GM23338 (cell line): Measurements from ENCODE around the gene SENP5. TPM values are rescaled to one million over a fixed set of nuclear protein-coding genes. Genes with fewer than 3 reads are reported as not detected.

Experiments used
- ATAC-seq: fragments of 200-7000 bp; cut with Tn5 transposase; 3 replicates; pipeline ENCODE4 v1.9.1; 2020
- DNase-seq: peaks from one replicate; pipeline ENCODE4 v3.0.0-alpha.2; 2015; ENCODE audit warnings: low spot score
- H2AFZ ChIP-seq: fragments of 200-600 bp; sonication (generic); 2 replicates; pipeline ENCODE4 v1.8.0; 2016; ENCODE audit warnings: antibody characterized with exemption, mild to moderate bottlenecking, moderate library complexity
- H3F3A ChIP-seq: fragments of 200-600 bp; sonication (generic); replicated peaks from 2 replicates; pipeline ENCODE4 v1.8.0; 2017; ENCODE audit warnings: antibody characterized with exemption, mixed run types, low read depth
- H3K27ac ChIP-seq: fragments of 200-600 bp; sonication (generic); 2 replicates; pipeline ENCODE4 v1.6.1; 2016; ENCODE audit warnings: low read depth
- H3K27me3 ChIP-seq: fragments of 200-600 bp; sonication (generic); 2 replicates; pipeline ENCODE4 v1.8.0; 2016; ENCODE audit warnings: mild to moderate bottlenecking, mixed run types, moderate library complexity; ENCODE audit not compliant: insufficient read depth
- H3K36me3 ChIP-seq: fragments of 200-600 bp; sonication (generic); 2 replicates; pipeline ENCODE4 v1.8.0; 2016; ENCODE audit warnings: mild to moderate bottlenecking; ENCODE audit not compliant: insufficient read depth
- H3K4me1 ChIP-seq: fragments of 200-600 bp; sonication (generic); 2 replicates; pipeline ENCODE4 v1.8.0; 2016; ENCODE audit warnings: mild to moderate bottlenecking, moderate library complexity; ENCODE audit not compliant: insufficient read depth
- H3K4me2 ChIP-seq: fragments of 200-600 bp; sonication (generic); 2 replicates; pipeline ENCODE4 v1.7.1; 2017; ENCODE audit warnings: mixed run types
- H3K4me3 ChIP-seq: fragments of 200-600 bp; sonication (generic); 2 replicates; pipeline ENCODE4 v1.6.1; 2016; ENCODE audit warnings: mixed run types
- H3K79me2 ChIP-seq: fragments of 200-600 bp; sonication (generic); replicated peaks from 2 replicates; pipeline ENCODE4 v1.8.0; 2017; ENCODE audit warnings: mild to moderate bottlenecking; ENCODE audit not compliant: insufficient read depth
- H3K9me2 ChIP-seq: fragments of 200-600 bp; sonication (generic); 2 replicates; pipeline ENCODE4 v1.8.0; 2017; ENCODE audit not compliant: insufficient read depth
- H4K20me1 ChIP-seq: fragments of 200-600 bp; sonication (generic); replicated peaks from 2 replicates; pipeline ENCODE4 v1.8.0; 2017; ENCODE audit warnings: mild to moderate bottlenecking; ENCODE audit not compliant: insufficient read depth
- H3K27ac Mint-ChIP-seq: 2 replicates; pipeline ENCODE4 v1.8.0; 2020; ENCODE audit warnings: inconsistent platforms, mild to moderate bottlenecking, moderate library complexity, mixed read lengths
- H3K27me3 Mint-ChIP-seq: 3 replicates; pipeline ENCODE4 v1.8.0; 2022; ENCODE audit warnings: low read depth, mild to moderate bottlenecking, moderate library complexity, mixed read lengths, inconsistent platforms; ENCODE audit not compliant: insufficient read depth, poor library complexity
- H3K36me3 Mint-ChIP-seq: 3 replicates; pipeline ENCODE4 v1.8.0; 2021; ENCODE audit warnings: low read depth, mild to moderate bottlenecking, inconsistent platforms, moderate library complexity, mixed read lengths
- H3K4me1 Mint-ChIP-seq: 3 replicates; pipeline ENCODE4 v1.8.0; 2020; ENCODE audit warnings: mild to moderate bottlenecking, inconsistent platforms, mixed read lengths
- H3K4me3 Mint-ChIP-seq: 3 replicates; pipeline ENCODE4 v1.8.0; 2021; ENCODE audit warnings: moderate library complexity, mild to moderate bottlenecking, inconsistent platforms, mixed read lengths
- H3K9me3 Mint-ChIP-seq: 3 replicates; pipeline ENCODE4 v1.8.0; 2020; ENCODE audit warnings: moderate library complexity, mild to moderate bottlenecking, inconsistent platforms, mixed read lengths
- CTCF ChIP-seq, 2 experiments: fragments of 200-600 bp in 1 of 2; sonication (generic) in 1 of 2; conservative IDR thresholded peaks; 2 replicates each; pipeline versions ENCODE4 v1.5.1 to v1.6.1; 2016 to 2017; ENCODE audit warnings: antibody characterized with exemption in 2 of 2, low read depth in 2 of 2, mild to moderate bottlenecking in 2 of 2, moderate library complexity in 1 of 2
- ETS1 ChIP-seq: IDR thresholded peaks from 2 replicates; pipeline ENCODE4 v1.6.1; 2016; ENCODE audit warnings: antibody characterized with exemption
- EZH2phosphoT487 ChIP-seq: fragments of 200-600 bp; sonication (generic); IDR thresholded peaks from one replicate; pipeline ENCODE4 v1.8.1; 2018; ENCODE audit warnings: antibody characterized with exemption; ENCODE audit not compliant: unreplicated experiment
- JUNB ChIP-seq: IDR thresholded peaks from one replicate; pipeline ENCODE4 v1.6.1; 2016; ENCODE audit warnings: antibody characterized with exemption; ENCODE audit not compliant: unreplicated experiment
- NANOG ChIP-seq: IDR thresholded peaks from 2 replicates; pipeline ENCODE4 v1.6.1; 2016; ENCODE audit warnings: antibody characterized with exemption, borderline replicate concordance
- POLR2AphosphoS5 ChIP-seq: IDR thresholded peaks from 2 replicates; pipeline ENCODE4 v1.6.1; 2016; ENCODE audit warnings: antibody characterized with exemption, low read depth
- ZNF331 ChIP-seq: fragments of 250-450 bp; sonication (Bioruptor Pico); IDR thresholded peaks from 2 replicates; pipeline ENCODE4 v1.5.0; 2020; ENCODE audit warnings: low read depth, mild to moderate bottlenecking, moderate library complexity
- ZNF462 ChIP-seq: fragments of 250-450 bp; sonication (Bioruptor Pico); IDR thresholded peaks from 2 replicates; pipeline ENCODE4 v1.5.0; 2020; ENCODE audit warnings: mild to moderate bottlenecking, moderate library complexity
- polyA plus RNA-seq: library from polyadenylated mRNA; unstranded; fragments of >200 nt; fragmentation: Nextera tagmentation; extraction: Ambion mirVana; gene quantifications from 2 replicates; pipeline ENCODE4 v1.2.1, GENCODE V29; 2016
- total RNA-seq: library from RNA; depleted of rRNA; stranded (reverse); fragments of >200 nt; shearing (Covaris generic); gene quantifications from 2 replicates; pipeline ENCODE4 v1.2.3, GENCODE V29; 2014

The SENP5 gene
- total and polyA plus RNA-seq, 2 experiments from 2014 or later, result 12.2 to 34.3 TPM

DNA sequence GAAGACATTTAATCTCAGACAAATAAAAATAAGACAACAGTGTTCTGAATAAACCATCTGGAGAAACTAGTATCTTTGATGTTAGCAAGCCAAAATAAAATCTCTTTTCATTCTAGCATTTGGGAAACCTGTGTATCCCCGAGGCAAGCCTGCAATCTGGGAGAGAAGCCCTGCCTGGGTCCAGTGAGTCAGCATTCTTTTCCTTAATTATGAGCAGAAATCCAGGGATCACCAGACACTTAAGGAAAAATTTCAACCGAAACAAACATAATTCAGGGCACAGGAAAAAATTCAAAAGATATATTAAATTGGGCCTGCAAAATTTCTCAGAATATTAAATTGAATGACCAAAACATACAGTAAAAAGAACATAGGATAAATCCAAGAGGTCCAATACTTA lies 70.4 kb downstream of the SENP5 start:
- no peaks in the 10 kb centered on the region for H3K27me3 ChIP-seq
- Mint-ChIP-seq H3K9me3 (no peaks in the 10 kb centered on the region; the same call in 2 of the 3 replicates), H3K4me3 (no peak overlapping the region), H3K4me1 (peaks cover 5% of the 10 kb centered on the region; the same call in 2 of the 3 replicates), H3K27me3 (peaks cover 15% of the 10 kb centered on the region), H3K27ac (peak overlapping the region; percentile 81), H3K36me3 (peaks cover 71% of the 10 kb centered on the region)
- no peak overlapping the region for H3K4me2 ChIP-seq
- H3K9me2 ChIP-seq, result no peaks in the 10 kb centered on the region
- peaks cover 53% of the 10 kb centered on the region for H3K36me3 ChIP-seq
- H2AFZ ChIP-seq, result no peak overlapping the region
- peaks cover 50% of the 10 kb centered on the region for H3K79me2 ChIP-seq
- peaks cover 15% of the 10 kb centered on the region for H3F3A ChIP-seq
- H3K4me3 ChIP-seq, result no peak overlapping the region
- TF ChIP-seq CTCF (conservative IDR thresholded peaks at IDR 0.05; ENCODE audit: low read depth in 2 of 2) (no peak), JUNB (no peak), EZH2phosphoT487 (no peak), ZNF462 (no peak), ZNF331 (CRISPR knock-in tag) (no peak), POLR2AphosphoS5 (no peak), NANOG (no peak), ETS1 (no peak)
- DNase-seq, result no peak
- 0 out of 2 replicates have a peak overlapping the region, but pooled peaks have one; percentile 75 for H3K27ac ChIP-seq
- no peaks in the 10 kb centered on the region; the same call in 1 of the 2 replicates for H3K4me1 ChIP-seq
- ATAC-seq, result no peak
- peaks cover 21% of the 10 kb centered on the region for H4K20me1 ChIP-seq
